ENCODE results near the gene LPP.

Gene LPP

GRCh38 chr3:188342991-188343732 lies 189.2 kb downstream of the LPP start:
- TF ChIP-seq POLR2AphosphoS5 (IDR thresholded peaks at IDR 0.05; ENCODE audit: low read depth, low read length) (no peak), FOXP2 (optimal IDR thresholded peaks at IDR 0.05; ENCODE audit: borderline replicate concordance, extremely low read depth, extremely low read length, insufficient read depth) (no peak)

GRCh38 chr3:188343894-188344293 lies 189.9 kb downstream of the LPP start:
- TF ChIP-seq TAF1 (IDR thresholded peaks at IDR 0.05; ENCODE audit: borderline replicate concordance, insufficient read depth, low read length) (no peak), SIN3A (IDR thresholded peaks at IDR 0.05; ENCODE audit: borderline replicate concordance, insufficient read depth, low read length) (no peak)

GRCh38 chr3:188345223-188345622 lies 191.3 kb downstream of the LPP start:
- TF ChIP-seq REST (IDR thresholded peaks at IDR 0.05; ENCODE audit: insufficient read depth in 1 of 2, low read depth in 2 of 2, low read length in 2 of 2) (no peak), FOXP2 (optimal IDR thresholded peaks at IDR 0.05; ENCODE audit: borderline replicate concordance, extremely low read depth, extremely low read length, insufficient read depth) (no peak), POLR2AphosphoS5 (IDR thresholded peaks at IDR 0.05; ENCODE audit: low read depth, low read length) (no peak), SIN3A (IDR thresholded peaks at IDR 0.05; ENCODE audit: borderline replicate concordance, insufficient read depth, low read length) (no peak), TAF1 (IDR thresholded peaks at IDR 0.05; ENCODE audit: borderline replicate concordance, insufficient read depth, low read length) (no peak)

GRCh38 chr3:188348435-188349244 lies 194.7 kb downstream of the LPP start:
- no peak for TF ChIP-seq FOXP2 (optimal IDR thresholded peaks at IDR 0.05; ENCODE audit: borderline replicate concordance, extremely low read depth, extremely low read length, insufficient read depth)
- TF ChIP-seq TAF1 (IDR thresholded peaks at IDR 0.05; ENCODE audit: borderline replicate concordance, insufficient read depth, low read length) = no peak
- TF ChIP-seq POLR2AphosphoS5 (IDR thresholded peaks at IDR 0.05; ENCODE audit: low read depth, low read length) = no peak
- no peak for TF ChIP-seq SIN3A (IDR thresholded peaks at IDR 0.05; ENCODE audit: borderline replicate concordance, insufficient read depth, low read length)
- no peak for TF ChIP-seq REST (IDR thresholded peaks at IDR 0.05; ENCODE audit: insufficient read depth in 1 of 2, low read depth in 2 of 2, low read length in 2 of 2)

- TF ChIP-seq SIN3A (IDR thresholded peaks at IDR 0.05; ENCODE audit: borderline replicate concordance, insufficient read depth, low read length) (no peak), POLR2AphosphoS5 (IDR thresholded peaks at IDR 0.05; ENCODE audit: low read depth, low read length) (no peak), REST (IDR thresholded peaks at IDR 0.05; ENCODE audit: insufficient read depth in 1 of 2, low read depth in 2 of 2, low read length in 2 of 2) (no peak), FOXP2 (optimal IDR thresholded peaks at IDR 0.05; ENCODE audit: borderline replicate concordance, extremely low read depth, extremely low read length, insufficient read depth) (no peak), TAF1 (IDR thresholded peaks at IDR 0.05; ENCODE audit: borderline replicate concordance, insufficient read depth, low read length) (no peak)
Measured at GRCh38 chr3:188349351-188349901, 195.5 kb downstream of the LPP start.
